Colonic mucosa (tissue), 4 donors: ENCODE measurements around the gene OSBPL2. TPM values are rescaled to one million over a fixed set of nuclear protein-coding genes. Genes with fewer than 3 reads are reported as not detected.

Source experiments
- DNase-seq: peaks from one replicate; pipeline ENCODE4 v3.0.0-alpha.2; 2020
- H3K27ac ChIP-seq: fragments of 200-600 bp; one replicate; pipeline ENCODE4 v1.8.0; 2021
- H3K27me3 ChIP-seq: fragments of 200-600 bp; one replicate; pipeline ENCODE4 v1.8.0; 2021
- H3K36me3 ChIP-seq: fragments of 200-600 bp; one replicate; pipeline ENCODE4 v1.8.0; 2021
- H3K4me1 ChIP-seq: fragments of 200-600 bp; one replicate; pipeline ENCODE4 v1.8.0; 2021; ENCODE audit warnings: mild to moderate bottlenecking
- H3K4me3 ChIP-seq: fragments of 200-600 bp; one replicate; pipeline ENCODE4 v1.8.0; 2021
- H3K9ac ChIP-seq, 2 donors: one replicate each; pipeline ENCODE4 v1.7.0; 2013; ENCODE audit warnings: control low read depth in 2 of 2, low read depth in 2 of 2, low read length in 2 of 2
- H3K9me3 ChIP-seq: fragments of 200-600 bp; one replicate; pipeline ENCODE4 v1.8.0; 2021
- CTCF ChIP-seq: fragments of 200-600 bp; IDR thresholded peaks from one replicate; pipeline ENCODE4 v1.8.0; 2022; ENCODE audit warnings: antibody characterized with exemption, mild to moderate bottlenecking
- intact Hi-C: fragments of 100-400 bp; cut with DNase I; formaldehyde crosslinking; loops from one replicate; pipeline ENCODE4 v1.14.1; 2022
- total RNA-seq, 2 donors: library from RNA; stranded (reverse); fragmentation: NEBNext Ultra II Directional in 1 of 2; extraction: Animal tissue kit (Norgen Biotek cat#: 25700) in 1 of 2; gene quantifications; one replicate each; pipeline ENCODE4 v1.2.1, GENCODE V29; 2021
- donor health status: healthy.
- donor health status: DM: no; HTN: no; CAD: no.
- donor health status: DM: no; HTN: no; CAD: no.

OSBPL2 gene
- total RNA-seq = 100 to 1,000 TPM in 1 of 2 donors, 10 to 100 TPM in 1; 77.3 to 102 TPM

- intact Hi-C loops = no loop called here
- Histone ChIP-seq H3K27ac (peak within 1 kb of the TSS; percentile 80), H3K36me3 (no peaks in the 10 kb centered on the region), H3K4me3 (peak within 1 kb of the TSS; percentile 71), H3K27me3 (no peaks in the 10 kb centered on the region), H3K9ac (peak within 1 kb of the TSS; percentile 74 to 92), H3K4me1 (peaks cover 23% of the 10 kb centered on the region), H3K9me3 (no peaks in the 10 kb centered on the region)
- no peak for TF ChIP-seq CTCF
- peak; percentile 100 for DNase-seq
These were observed at the start of gene OSBPL2 for GRCh38 chr20:62237801-62238568. TSS of gene OSBPL2 (plus strand) at chr20:62238521. CDS start at chr20:62256185, 17,664 bp downstream.

GRCh38 chr20:62190639-62191411, 47.5 kb upstream of the OSBPL2 start:
- Histone ChIP-seq H3K4me1 (no peaks in the 10 kb centered on the region), H3K27me3 (no peaks in the 10 kb centered on the region), H3K9ac (no peak overlapping the region), H3K4me3 (no peak overlapping the region), H3K36me3 (no peaks in the 10 kb centered on the region), H3K27ac (no peak overlapping the region), H3K9me3 (no peaks in the 10 kb centered on the region)
- intact Hi-C loops = no loop called here
- no peak for TF ChIP-seq CTCF
- no peak for DNase-seq

- intact Hi-C loops = no loop called here
- DNase-seq = no peak
- TF ChIP-seq CTCF = no peak
- Histone ChIP-seq H3K9ac (no peak overlapping the region), H3K27ac (no peak overlapping the region), H3K27me3 (no peaks in the 10 kb centered on the region), H3K4me3 (no peak overlapping the region), H3K9me3 (no peaks in the 10 kb centered on the region), H3K4me1 (no peaks in the 10 kb centered on the region), H3K36me3 (no peaks in the 10 kb centered on the region)
These were observed 46.4 kb upstream of the OSBPL2 start for GRCh38 chr20:62191781-62192559.

- no peaks in the 10 kb centered on the region for H3K36me3 ChIP-seq
- H3K4me1 ChIP-seq = no peaks in the 10 kb centered on the region
- intact Hi-C loops = no loop called here
- no peak for TF ChIP-seq CTCF
- no peak overlapping the region for H3K4me3 ChIP-seq
- no peaks in the 10 kb centered on the region for H3K27me3 ChIP-seq
- DNase-seq = no peak
- H3K9me3 ChIP-seq = no peaks in the 10 kb centered on the region
- no peak overlapping the region for H3K9ac ChIP-seq
- no peak overlapping the region for H3K27ac ChIP-seq
These were observed 45.7 kb upstream of the OSBPL2 start for GRCh38 chr20:62192635-62193034.
